Measurements from ENCODE around the gene PITPNC1.
"Not testable (repeated sequence)": the region's sequence is repeated elsewhere in the genome, so short reads cannot be mapped to it uniquely, and the experiment has no call there.

Gene PITPNC1

DNA sequence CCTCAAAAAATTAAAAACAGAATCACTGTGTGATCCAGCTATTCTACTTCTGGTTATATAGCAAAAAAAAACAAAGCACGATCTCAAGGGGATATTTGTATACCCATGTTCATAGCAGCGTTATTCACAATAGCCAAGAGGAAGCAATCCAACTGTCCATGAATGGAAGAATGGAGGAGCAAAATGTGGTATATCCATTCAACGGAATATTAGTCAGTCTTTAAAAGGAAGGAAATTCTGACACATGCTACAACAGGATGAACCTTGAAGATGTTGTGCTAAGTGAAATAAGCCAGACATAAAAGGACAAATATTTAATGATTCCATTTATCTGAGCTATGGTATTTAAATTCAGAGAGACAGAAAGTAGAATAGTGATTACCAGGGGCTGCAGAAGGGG, 336.1 kb downstream of the PITPNC1 start:
- peaks cover 3% of the 10 kb centered on the region for H3K27me3 ChIP-seq (ENCODE audit: control insufficient read depth, insufficient read depth, low read length)
- H3K4me2 ChIP-seq (ENCODE audit: low read length), result no peak overlapping the region
- no peak overlapping the region for H3K4me3 ChIP-seq (ENCODE audit: low read length)
- peaks cover 7% of the 10 kb centered on the region for H3K4me1 ChIP-seq (ENCODE audit: control insufficient read depth, insufficient read depth, low read length)
- H3K9me3 ChIP-seq (replicated peaks; ENCODE audit: low read length), result no peaks in the 10 kb centered on the region
- no peaks in the 10 kb centered on the region for H3K36me3 ChIP-seq (ENCODE audit: insufficient read depth, low read length)
- H3K9ac ChIP-seq (ENCODE audit: low read depth, low read length), result no peak overlapping the region

- Histone ChIP-seq H3K4me3 (ENCODE audit: low read length) (no peak overlapping the region), H3K9ac (ENCODE audit: low read depth, low read length) (no peak overlapping the region), H3K9me3 (replicated peaks; ENCODE audit: low read length) (no peaks in the 10 kb centered on the region), H3K4me1 (ENCODE audit: control insufficient read depth, insufficient read depth, low read length) (peaks cover 17% of the 10 kb centered on the region), H3K4me2 (ENCODE audit: low read length) (peak overlapping the region; percentile 90), H3K27me3 (ENCODE audit: control insufficient read depth, insufficient read depth, low read length) (peaks cover 3% of the 10 kb centered on the region), H3K36me3 (ENCODE audit: insufficient read depth, low read length) (peaks cover 10% of the 10 kb centered on the region)
These were observed 339.3 kb downstream of the PITPNC1 start for GRCh38 chr17:67716405-67716798.

GRCh38 chr17:67717192-67717623, 340.1 kb downstream of the PITPNC1 start:
- H3K4me2 ChIP-seq (ENCODE audit: low read length), result peak overlapping the region; percentile 90
- peak overlapping the region; percentile 92 for H3K9ac ChIP-seq (ENCODE audit: low read depth, low read length)
- H3K4me3 ChIP-seq (ENCODE audit: low read length), result peak overlapping the region; percentile 84
- peaks cover 18% of the 10 kb centered on the region for H3K36me3 ChIP-seq (ENCODE audit: insufficient read depth, low read length)
- H3K27me3 ChIP-seq (ENCODE audit: control insufficient read depth, insufficient read depth, low read length), result peaks cover 2% of the 10 kb centered on the region
- no peaks in the 10 kb centered on the region for H3K9me3 ChIP-seq (replicated peaks; ENCODE audit: low read length)
- peaks cover 17% of the 10 kb centered on the region for H3K4me1 ChIP-seq (ENCODE audit: control insufficient read depth, insufficient read depth, low read length)

GRCh38 chr17:67717624-67718324, 340.7 kb downstream of the PITPNC1 start, which contains the start of gene NOL11:
NOL11 (plus strand) TSS chr17:67717936; CDS start chr17:67717948, 12 bp downstream.
- Histone ChIP-seq H3K4me2 (ENCODE audit: low read length) (peak within 1 kb of the TSS; percentile 90), H3K4me1 (ENCODE audit: control insufficient read depth, insufficient read depth, low read length) (peaks cover 17% of the 10 kb centered on the region), H3K9ac (ENCODE audit: low read depth, low read length) (peak within 1 kb of the TSS; percentile 97), H3K36me3 (ENCODE audit: insufficient read depth, low read length) (peaks cover 19% of the 10 kb centered on the region), H3K4me3 (ENCODE audit: low read length) (peak within 1 kb of the TSS; percentile 84), H3K27me3 (ENCODE audit: control insufficient read depth, insufficient read depth, low read length) (no peaks in the 10 kb centered on the region), H3K9me3 (replicated peaks; ENCODE audit: low read length) (no peaks in the 10 kb centered on the region)

DNA sequence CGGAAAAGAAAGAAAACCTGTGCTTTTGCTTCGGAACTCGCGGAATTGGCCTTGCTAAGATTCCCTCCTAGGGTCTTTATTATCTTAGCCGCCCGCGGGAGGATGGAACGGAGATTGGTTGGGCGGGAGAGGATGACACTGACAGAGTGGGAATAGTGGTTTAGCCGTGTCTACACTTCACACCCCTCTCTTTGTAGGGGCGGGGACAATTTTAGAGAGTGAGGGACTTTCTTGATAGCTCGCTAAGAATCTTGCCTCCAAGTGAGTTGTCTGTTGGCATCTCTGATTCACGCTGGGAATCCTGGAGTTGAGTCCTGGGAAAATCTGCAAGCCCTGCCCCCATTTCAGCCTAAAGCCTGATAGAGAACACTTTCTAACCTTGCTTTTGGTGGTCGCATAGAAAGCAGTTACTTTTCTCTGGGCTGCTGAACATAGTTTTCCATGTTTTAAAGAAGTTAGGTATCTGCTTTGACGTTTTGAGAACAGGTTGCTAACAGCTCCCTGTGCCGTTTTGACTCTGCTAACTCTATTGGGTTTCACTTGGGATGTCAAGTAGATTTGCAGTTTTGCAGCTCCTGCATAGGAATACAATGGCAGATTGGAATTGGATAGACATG, 341.4 kb downstream of the PITPNC1 start:
- Histone ChIP-seq H3K36me3 (ENCODE audit: insufficient read depth, low read length) (peaks cover 19% of the 10 kb centered on the region), H3K27me3 (ENCODE audit: control insufficient read depth, insufficient read depth, low read length) (no peaks in the 10 kb centered on the region), H3K4me2 (ENCODE audit: low read length) (peak overlapping the region; percentile 89), H3K4me1 (ENCODE audit: control insufficient read depth, insufficient read depth, low read length) (peaks cover 17% of the 10 kb centered on the region), H3K4me3 (ENCODE audit: low read length) (peak overlapping the region; percentile 84), H3K9ac (ENCODE audit: low read depth, low read length) (peak overlapping the region; percentile 97), H3K9me3 (replicated peaks; ENCODE audit: low read length) (no peaks in the 10 kb centered on the region)

DNA sequence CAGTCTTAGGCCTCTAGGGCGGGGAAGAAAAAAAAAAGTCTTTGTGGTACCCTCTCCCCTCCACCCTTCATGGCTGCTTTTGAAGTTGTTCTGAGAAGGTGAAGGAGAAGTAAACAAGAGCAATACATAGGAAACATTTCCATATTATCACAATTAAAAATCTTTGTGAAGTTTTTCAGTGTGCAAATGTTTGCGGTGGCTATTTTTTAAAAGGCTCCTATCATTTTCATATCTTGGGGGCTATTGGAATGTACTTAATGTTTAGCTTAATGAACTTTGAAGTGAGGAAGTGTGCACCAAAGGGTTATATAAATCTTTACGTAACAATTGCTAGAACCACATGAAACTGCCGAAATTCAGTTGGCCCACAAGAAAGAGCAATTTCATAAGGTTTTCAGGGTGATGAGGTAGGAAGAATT, 348.3 kb downstream of the PITPNC1 start:
- Histone ChIP-seq H3K4me3 (ENCODE audit: low read length) (no peak overlapping the region), H3K9me3 (replicated peaks; ENCODE audit: low read length) (no peaks in the 10 kb centered on the region), H3K9ac (ENCODE audit: low read depth, low read length) (no peak overlapping the region), H3K36me3 (ENCODE audit: insufficient read depth, low read length) (peaks cover 68% of the 10 kb centered on the region), H3K27me3 (ENCODE audit: control insufficient read depth, insufficient read depth, low read length) (no peaks in the 10 kb centered on the region), H3K4me2 (ENCODE audit: low read length) (no peak overlapping the region), H3K4me1 (ENCODE audit: control insufficient read depth, insufficient read depth, low read length) (no peaks in the 10 kb centered on the region)

DNA sequence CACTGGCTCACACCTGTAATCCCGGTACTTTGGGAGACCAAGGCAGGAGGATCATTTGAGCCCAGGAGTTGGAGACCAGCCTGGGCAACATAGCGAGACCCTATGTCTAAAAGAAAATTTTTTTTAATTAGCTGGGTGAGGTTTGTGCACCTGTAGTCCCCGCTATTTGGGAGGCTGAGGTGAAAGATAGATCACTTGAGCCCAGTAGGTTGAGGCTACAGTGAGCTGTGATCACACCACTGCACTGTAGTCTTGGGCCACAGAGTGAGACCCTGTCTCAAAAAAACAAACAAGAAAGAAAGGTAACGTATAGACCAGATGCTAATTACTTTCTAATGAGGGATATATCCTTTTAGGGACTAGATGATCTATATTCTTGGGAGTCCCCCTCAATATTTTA, 348.7 kb downstream of the PITPNC1 start:
- H3K27me3 ChIP-seq (ENCODE audit: control insufficient read depth, insufficient read depth, low read length), result no peaks in the 10 kb centered on the region
- no peak overlapping the region for H3K4me2 ChIP-seq (ENCODE audit: low read length)
- no peak overlapping the region for H3K9ac ChIP-seq (ENCODE audit: low read depth, low read length)
- no peak overlapping the region for H3K4me3 ChIP-seq (ENCODE audit: low read length)
- no peaks in the 10 kb centered on the region for H3K9me3 ChIP-seq (replicated peaks; ENCODE audit: low read length)
- H3K4me1 ChIP-seq (ENCODE audit: control insufficient read depth, insufficient read depth, low read length), result no peaks in the 10 kb centered on the region
- H3K36me3 ChIP-seq (ENCODE audit: insufficient read depth, low read length), result peaks cover 68% of the 10 kb centered on the region

DNA sequence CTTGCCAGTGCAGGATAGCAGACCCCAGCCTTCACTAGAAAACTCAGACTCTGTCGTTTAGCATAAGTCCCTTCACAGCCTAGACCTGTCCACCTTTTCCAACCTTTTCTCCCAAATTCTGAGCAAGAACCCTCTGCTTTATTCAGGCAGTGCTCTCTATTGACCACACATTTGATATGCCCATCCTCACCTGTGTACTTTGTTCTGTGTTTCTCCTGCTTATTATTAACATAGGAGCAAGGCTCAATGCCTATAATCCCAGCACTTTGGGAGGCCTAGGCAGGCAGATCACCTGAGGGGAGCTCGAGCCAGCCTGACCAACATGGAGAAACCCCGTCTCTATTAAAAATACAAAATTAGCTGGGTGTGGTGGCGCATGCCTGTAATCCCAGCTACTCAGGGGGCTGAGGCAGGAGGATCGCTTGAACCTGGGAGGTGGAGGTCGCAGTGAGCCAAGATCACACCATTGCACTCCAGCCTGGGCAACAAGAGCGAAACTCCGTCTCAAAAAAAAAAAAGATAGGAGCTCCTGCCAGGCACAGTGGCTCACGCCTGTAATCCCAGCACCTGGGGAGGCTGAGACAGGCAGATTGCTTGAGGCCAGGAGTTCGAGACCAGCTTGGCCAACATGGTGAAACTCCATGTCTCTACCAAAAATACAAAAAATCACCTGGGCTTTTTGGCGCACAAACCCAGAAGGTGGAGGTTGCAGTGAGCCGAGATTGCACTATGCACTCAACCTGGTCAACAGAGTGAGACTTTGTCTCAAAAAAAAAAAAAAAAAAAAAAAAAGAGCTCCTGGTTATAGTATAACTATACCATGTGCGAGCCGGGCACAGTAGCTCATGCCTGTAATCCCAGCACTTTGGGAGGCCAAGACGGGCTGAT, 350.3 kb downstream of the PITPNC1 start:
- H3K27me3 ChIP-seq (ENCODE audit: control insufficient read depth, insufficient read depth, low read length); H3K4me2 ChIP-seq (ENCODE audit: low read length); H3K9ac ChIP-seq (ENCODE audit: low read depth, low read length); H3K4me3 ChIP-seq (ENCODE audit: low read length); H3K9me3 ChIP-seq (replicated peaks; ENCODE audit: low read length); H3K4me1 ChIP-seq (ENCODE audit: control insufficient read depth, insufficient read depth, low read length): not testable (repeated sequence)
- peaks cover 65% of the 10 kb centered on the region for H3K36me3 ChIP-seq (ENCODE audit: insufficient read depth, low read length)

GRCh38 chr17:67729903-67730302, 352.8 kb downstream of the PITPNC1 start:
- Histone ChIP-seq H3K4me1 (ENCODE audit: control insufficient read depth, insufficient read depth, low read length) (no peaks in the 10 kb centered on the region), H3K4me2 (ENCODE audit: low read length) (no peak overlapping the region), H3K36me3 (ENCODE audit: insufficient read depth, low read length) (peaks cover 74% of the 10 kb centered on the region)

GRCh38 chr17:67730731-67731130, 353.6 kb downstream of the PITPNC1 start:
- no peaks in the 10 kb centered on the region for H3K4me1 ChIP-seq (ENCODE audit: control insufficient read depth, insufficient read depth, low read length)
- H3K36me3 ChIP-seq (ENCODE audit: insufficient read depth, low read length), result peaks cover 72% of the 10 kb centered on the region
- no peaks in the 10 kb centered on the region for H3K27me3 ChIP-seq (ENCODE audit: control insufficient read depth, insufficient read depth, low read length)
- no peak overlapping the region for H3K9ac ChIP-seq (ENCODE audit: low read depth, low read length)
- no peak overlapping the region for H3K4me2 ChIP-seq (ENCODE audit: low read length)
- no peaks in the 10 kb centered on the region for H3K9me3 ChIP-seq (replicated peaks; ENCODE audit: low read length)
- no peak overlapping the region for H3K4me3 ChIP-seq (ENCODE audit: low read length)

More at GRCh38 chr17:67729903-67730302, 352.8 kb downstream of the PITPNC1 start:
- no peak overlapping the region for H3K9ac ChIP-seq (ENCODE audit: low read depth, low read length)
- no peak overlapping the region for H3K4me3 ChIP-seq (ENCODE audit: low read length)
- H3K27me3 ChIP-seq (ENCODE audit: control insufficient read depth, insufficient read depth, low read length), result no peaks in the 10 kb centered on the region
- H3K9me3 ChIP-seq (replicated peaks; ENCODE audit: low read length), result no peaks in the 10 kb centered on the region

DNA sequence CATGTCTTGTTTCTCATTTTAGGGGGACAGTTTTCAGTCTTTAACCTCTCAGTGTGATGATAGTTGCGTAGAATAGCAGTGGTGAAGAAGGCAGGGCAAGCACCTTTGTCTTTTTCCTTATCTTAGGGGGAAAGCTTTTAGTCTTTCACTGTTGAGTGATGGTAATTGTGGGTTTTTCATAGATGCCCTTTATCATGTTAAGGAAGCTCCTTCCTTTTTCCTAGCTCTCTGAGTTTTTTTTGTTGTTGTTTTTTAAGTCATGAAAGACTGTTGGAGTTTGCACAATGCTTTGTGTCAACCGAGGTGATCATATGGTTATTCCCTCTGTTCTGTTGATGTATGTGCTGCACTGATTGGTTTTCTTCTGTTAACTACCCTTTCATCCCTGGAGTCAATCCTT, 356.4 kb downstream of the PITPNC1 start:
- Histone ChIP-seq H3K9me3 (replicated peaks; ENCODE audit: low read length) (no peaks in the 10 kb centered on the region), H3K4me3 (ENCODE audit: low read length) (no peak overlapping the region), H3K4me1 (ENCODE audit: control insufficient read depth, insufficient read depth, low read length) (no peaks in the 10 kb centered on the region), H3K36me3 (ENCODE audit: insufficient read depth, low read length) (peaks cover 77% of the 10 kb centered on the region), H3K27me3 (ENCODE audit: control insufficient read depth, insufficient read depth, low read length) (no peaks in the 10 kb centered on the region), H3K9ac (ENCODE audit: low read depth, low read length) (no peak overlapping the region), H3K4me2 (ENCODE audit: low read length) (no peak overlapping the region)

Measured in skeletal muscle satellite cell (primary cell).